Measurements from ENCODE around the gene TPSAB1. TPM values are rescaled to one million over a fixed set of nuclear protein-coding genes. Genes with fewer than 3 reads are reported as not detected.

The TPSAB1 gene
- total and polyA plus RNA-seq, 10 donors: 0.26 to 17.9 (median 1.1) TPM; not detected in 1

GRCh38 chr16:1274767-1275166 lies 34.3 kb downstream of the TPSAB1 start:
- Histone ChIP-seq H3K36me3 (no peaks in the 10 kb centered on the region), H3K4me3 (no peak overlapping the region), H3K27me3 (replicated peaks in 1 of 7) (peaks cover 0 to 87% (median 45%) of the 10 kb centered on the region in 7 donors), H3K4me1 (peaks cover 0 to 27% (median 6%) of the 10 kb centered on the region in 6 donors), H3K9me3 (no peaks in the 10 kb centered on the region), H3K27ac (no peak overlapping the region)
- 89 to 96% (median 92%) methylated on average over 7 of the region's 7 CpGs for WGBS, 5 donors
- intact Hi-C loops (cut with DNase I; ENCODE audit: low total_unique reads): no loop called here
- TF ChIP-seq, protein P1, sequence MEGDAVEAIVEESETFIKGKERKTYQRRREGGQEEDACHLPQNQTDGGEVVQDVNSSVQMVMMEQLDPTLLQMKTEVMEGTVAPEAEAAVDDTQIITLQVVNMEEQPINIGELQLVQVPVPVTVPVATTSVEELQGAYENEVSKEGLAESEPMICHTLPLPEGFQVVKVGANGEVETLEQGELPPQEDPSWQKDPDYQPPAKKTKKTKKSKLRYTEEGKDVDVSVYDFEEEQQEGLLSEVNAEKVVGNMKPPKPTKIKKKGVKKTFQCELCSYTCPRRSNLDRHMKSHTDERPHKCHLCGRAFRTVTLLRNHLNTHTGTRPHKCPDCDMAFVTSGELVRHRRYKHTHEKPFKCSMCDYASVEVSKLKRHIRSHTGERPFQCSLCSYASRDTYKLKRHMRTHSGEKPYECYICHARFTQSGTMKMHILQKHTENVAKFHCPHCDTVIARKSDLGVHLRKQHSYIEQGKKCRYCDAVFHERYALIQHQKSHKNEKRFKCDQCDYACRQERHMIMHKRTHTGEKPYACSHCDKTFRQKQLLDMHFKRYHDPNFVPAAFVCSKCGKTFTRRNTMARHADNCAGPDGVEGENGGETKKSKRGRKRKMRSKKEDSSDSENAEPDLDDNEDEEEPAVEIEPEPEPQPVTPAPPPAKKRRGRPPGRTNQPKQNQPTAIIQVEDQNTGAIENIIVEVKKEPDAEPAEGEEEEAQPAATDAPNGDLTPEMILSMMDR (IDR thresholded peaks at IDR 0.05 in 8 of 11, conservative IDR thresholded peaks at IDR 0.05 in 3 of 11): no peak
- TF ChIP-seq POLR2A (IDR thresholded peaks at IDR 0.05) (no peak), POLR2AphosphoS5 (IDR thresholded peaks at IDR 0.05) (no peak)
- no peak for DNase-seq

DNA sequence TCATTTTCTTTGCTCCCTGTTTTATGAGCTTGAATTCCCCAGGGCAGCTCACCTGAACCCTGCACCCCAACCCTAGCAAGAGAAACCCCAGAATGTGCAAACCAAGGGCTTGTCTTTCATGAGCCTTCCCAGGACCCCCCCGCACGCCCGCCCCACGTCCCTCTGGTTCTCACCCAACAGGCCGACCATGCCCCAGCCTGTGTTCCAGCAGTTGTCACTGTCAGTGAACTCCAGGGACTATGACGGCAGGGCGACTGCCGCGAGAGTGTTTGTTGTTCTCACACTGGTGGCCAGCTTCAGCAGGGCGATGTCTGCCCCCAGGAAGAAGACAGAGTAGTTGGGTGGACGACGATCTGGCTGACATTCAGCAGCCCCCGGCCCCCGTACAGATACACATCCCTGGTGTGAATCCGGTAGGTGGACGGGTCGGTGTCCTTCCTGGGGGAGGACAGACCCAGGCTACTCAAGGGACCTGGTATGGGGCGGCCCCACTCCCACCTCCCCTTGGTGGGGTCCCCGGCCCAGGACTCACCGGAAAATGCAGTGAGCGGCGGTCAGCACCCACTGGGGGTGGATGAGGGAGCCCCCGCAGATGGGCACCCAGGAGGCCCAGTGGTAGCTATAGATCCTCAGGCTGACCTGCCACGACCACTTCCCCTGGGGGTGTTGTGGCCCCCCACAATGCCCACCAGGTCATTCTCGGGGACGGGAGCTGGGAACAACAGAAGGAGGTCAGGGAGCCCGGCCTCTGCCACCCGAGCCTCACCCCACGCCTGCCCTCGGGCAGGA lies 35.5 kb downstream of the TPSAB1 start:
- H3K4me3 ChIP-seq: no peak overlapping the region
- DNase-seq: no peak
- no peak overlapping the region for H3K27ac ChIP-seq
- WGBS, 5 donors: 71 to 88% (median 78%) methylated on average over 9 to 30 of the region's 30 CpGs
- no peaks in the 10 kb centered on the region for H3K36me3 ChIP-seq
- no peaks in the 10 kb centered on the region for H3K9me3 ChIP-seq
- TF ChIP-seq POLR2A (IDR thresholded peaks at IDR 0.05) (no peak), POLR2AphosphoS5 (IDR thresholded peaks at IDR 0.05) (no peak)
- TF ChIP-seq, protein P1 (IDR thresholded peaks at IDR 0.05 in 8 of 11, conservative IDR thresholded peaks at IDR 0.05 in 3 of 11): no peak
- peaks cover 0 to 27% (median 6%) of the 10 kb centered on the region in 6 donors for H3K4me1 ChIP-seq
- peaks cover 0 to 86% (median 45%) of the 10 kb centered on the region in 7 donors for H3K27me3 ChIP-seq (replicated peaks in 1 of 7)
- intact Hi-C loops (cut with DNase I; ENCODE audit: low total_unique reads): no loop called here

GRCh38 chr16:1276580-1276878 lies 36.0 kb downstream of the TPSAB1 start:
- Histone ChIP-seq H3K9me3 (no peaks in the 10 kb centered on the region), H3K4me3 (no peak overlapping the region), H3K36me3 (no peaks in the 10 kb centered on the region), H3K27me3 (replicated peaks in 1 of 7) (peaks cover 0 to 82% (median 42%) of the 10 kb centered on the region in 7 donors), H3K27ac (no peak overlapping the region), H3K4me1 (peaks cover 0 to 25% (median 6%) of the 10 kb centered on the region in 6 donors)
- no peak for DNase-seq
- intact Hi-C loops (cut with DNase I; ENCODE audit: low total_unique reads): no loop called here
- TF ChIP-seq POLR2A (IDR thresholded peaks at IDR 0.05) (no peak), POLR2AphosphoS5 (IDR thresholded peaks at IDR 0.05) (no peak)
- TF ChIP-seq, protein P1 (IDR thresholded peaks at IDR 0.05 in 8 of 11, conservative IDR thresholded peaks at IDR 0.05 in 3 of 11): no peak
- 80 to 89% (median 85%) methylated on average over 1 to 14 of the region's 14 CpGs for WGBS, 5 donors

DNA sequence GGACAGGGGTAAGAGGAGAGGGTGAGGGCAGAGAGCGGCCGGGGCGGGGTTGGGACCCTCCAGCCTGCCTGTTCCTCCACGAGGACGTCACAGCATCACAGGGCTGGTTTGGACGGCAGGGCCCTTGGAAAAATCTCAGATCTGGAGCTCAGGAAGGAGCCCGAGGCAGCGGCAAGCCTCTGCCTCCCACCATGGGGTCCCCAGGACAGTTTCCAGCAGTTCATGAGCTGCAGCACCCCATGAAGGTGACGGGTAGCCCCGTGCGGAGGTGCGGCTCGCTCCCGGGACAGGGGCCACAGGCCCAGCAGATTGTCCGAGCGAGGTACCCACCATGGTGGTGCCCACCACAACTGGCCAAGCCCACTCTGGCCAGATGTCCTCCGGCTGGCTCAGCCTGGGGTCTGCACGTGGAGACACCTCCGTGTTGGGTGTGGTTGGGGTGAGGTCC lies 36.7 kb downstream of the TPSAB1 start:
- H3K9me3 ChIP-seq: no peaks in the 10 kb centered on the region
- no peak overlapping the region for H3K27ac ChIP-seq
- H3K27me3 ChIP-seq (replicated peaks in 1 of 7): peaks cover 0 to 80% (median 35%) of the 10 kb centered on the region in 7 donors
- intact Hi-C loops (cut with DNase I; ENCODE audit: low total_unique reads): no loop called here
- no peak for DNase-seq
- WGBS, 5 donors: 71 to 81% (median 78%) methylated on average over 8 to 19 of the region's 19 CpGs
- no peaks in the 10 kb centered on the region for H3K36me3 ChIP-seq
- TF ChIP-seq, protein P1 (IDR thresholded peaks at IDR 0.05 in 8 of 11, conservative IDR thresholded peaks at IDR 0.05 in 3 of 11): no peak
- TF ChIP-seq POLR2A (IDR thresholded peaks at IDR 0.05) (no peak), POLR2AphosphoS5 (IDR thresholded peaks at IDR 0.05) (no peak)
- peaks cover 0 to 22% (median 1%) of the 10 kb centered on the region in 6 donors for H3K4me1 ChIP-seq
- H3K4me3 ChIP-seq: no peak overlapping the region

Data from spleen (tissue), 11 donors.